ENCODE results near the gene CTTNBP2.

DNA sequence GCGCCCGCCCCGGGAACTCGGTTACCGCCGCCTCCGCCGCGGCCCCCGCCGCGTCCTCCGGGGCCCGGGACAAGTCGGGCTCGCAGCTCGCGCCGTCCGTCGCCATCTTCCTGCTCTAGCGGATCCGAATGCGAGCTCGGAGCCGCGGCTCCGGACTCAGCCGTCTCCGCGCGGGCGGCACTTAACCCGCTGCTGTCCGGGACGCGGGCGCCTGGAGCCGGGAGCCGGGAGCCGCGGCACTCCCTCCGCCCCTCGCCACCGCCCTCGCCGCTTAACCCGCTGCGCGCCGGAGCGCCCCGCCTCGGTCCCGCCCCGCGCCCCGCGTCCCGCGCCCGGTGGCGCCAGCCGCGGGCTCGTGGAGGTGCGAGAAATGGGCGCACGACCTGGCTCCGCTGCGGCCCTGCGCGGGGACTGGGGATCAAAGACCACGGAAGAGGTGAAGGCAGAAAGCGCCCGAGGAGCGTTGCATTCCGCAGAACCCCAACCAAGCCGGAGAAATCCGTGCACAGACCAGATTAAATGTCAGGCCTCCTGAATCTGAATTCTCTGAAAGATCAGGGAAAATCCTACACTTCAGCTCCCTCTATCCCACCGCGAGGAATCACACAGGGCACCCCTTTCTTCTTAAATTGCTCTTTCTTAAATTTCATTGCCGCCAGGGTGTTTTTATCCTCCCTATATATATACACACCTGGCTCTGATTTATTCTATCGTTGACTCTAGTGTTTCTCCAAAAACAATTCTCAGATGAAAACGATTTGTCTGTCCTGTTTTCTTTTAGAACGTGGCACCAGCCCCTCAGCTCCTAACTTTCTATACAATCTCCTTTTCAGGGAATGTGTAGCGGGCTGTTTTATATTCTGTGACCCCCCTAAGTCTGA, at the start of gene CTTNBP2:
- peak in 1 of 2 donors; percentile 42 for TF ChIP-seq POLR2A (IDR thresholded peaks at IDR 0.05)
- TF ChIP-seq CTCF (IDR thresholded peaks at IDR 0.05), result peak in 2 of 6 experiments; percentile 22 to 23

All from thyroid gland (tissue), 4 donors.